Vagina (tissue), 2 donors: ENCODE measurements around the gene IQSEC1.
A peak's percentile ranks its signal among the peaks of the same experiment; 100 is the strongest.

Experiments
- POLR2A ChIP-seq, 2 donors: fragments of 450-650 bp; IDR thresholded peaks; one replicate each; pipeline ENCODE4 v1.6.1; 2017; ENCODE audit warnings: antibody characterized with exemption in 2 of 2, mild to moderate bottlenecking in 2 of 2, moderate library complexity in 2 of 2
- POLR2AphosphoS5 ChIP-seq, 2 donors: sonication (generic); formaldehyde crosslinking; IDR thresholded peaks; one replicate each; pipeline ENCODE4 v1.9.0; 2017; ENCODE audit warnings: antibody characterized with exemption in 2 of 2, mild to moderate bottlenecking in 2 of 2, low read depth in 1 of 2; ENCODE audit not compliant: insufficient read depth in 1 of 2
- TF ChIP-seq, protein P1 (sequence below), 3 experiments: fragments of 450-650 bp in 2 of 3; fragments of 200-600 bp in 1 of 3; sonication (generic) in 1 of 3; IDR thresholded peaks; one replicate each; pipeline ENCODE4 v1.5.1; 2017 to 2019; ENCODE audit warnings: antibody characterized with exemption in 3 of 3, mild to moderate bottlenecking in 2 of 3, moderate library complexity in 2 of 3

- TF ChIP-seq POLR2AphosphoS5 (IDR thresholded peaks at IDR 0.05; ENCODE audit: insufficient read depth in 1 of 2, low read depth in 1 of 2) (peak in 1 of 2 donors; percentile 38), POLR2A (IDR thresholded peaks at IDR 0.05) (no peak)
- TF ChIP-seq, protein P1, sequence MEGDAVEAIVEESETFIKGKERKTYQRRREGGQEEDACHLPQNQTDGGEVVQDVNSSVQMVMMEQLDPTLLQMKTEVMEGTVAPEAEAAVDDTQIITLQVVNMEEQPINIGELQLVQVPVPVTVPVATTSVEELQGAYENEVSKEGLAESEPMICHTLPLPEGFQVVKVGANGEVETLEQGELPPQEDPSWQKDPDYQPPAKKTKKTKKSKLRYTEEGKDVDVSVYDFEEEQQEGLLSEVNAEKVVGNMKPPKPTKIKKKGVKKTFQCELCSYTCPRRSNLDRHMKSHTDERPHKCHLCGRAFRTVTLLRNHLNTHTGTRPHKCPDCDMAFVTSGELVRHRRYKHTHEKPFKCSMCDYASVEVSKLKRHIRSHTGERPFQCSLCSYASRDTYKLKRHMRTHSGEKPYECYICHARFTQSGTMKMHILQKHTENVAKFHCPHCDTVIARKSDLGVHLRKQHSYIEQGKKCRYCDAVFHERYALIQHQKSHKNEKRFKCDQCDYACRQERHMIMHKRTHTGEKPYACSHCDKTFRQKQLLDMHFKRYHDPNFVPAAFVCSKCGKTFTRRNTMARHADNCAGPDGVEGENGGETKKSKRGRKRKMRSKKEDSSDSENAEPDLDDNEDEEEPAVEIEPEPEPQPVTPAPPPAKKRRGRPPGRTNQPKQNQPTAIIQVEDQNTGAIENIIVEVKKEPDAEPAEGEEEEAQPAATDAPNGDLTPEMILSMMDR (IDR thresholded peaks at IDR 0.05): no peak
These were observed 134.9 kb downstream of the IQSEC1 start for GRCh38 chr3:12938258-12938711.
